ENCODE measurements around the gene APBA2. TPM values are rescaled to one million over a fixed set of nuclear protein-coding genes. Genes with fewer than 3 reads are reported as not detected.

APBA2 gene
- total RNA-seq, 2 donors from 2014 or later = 0.47 to 0.48 TPM

DNA sequence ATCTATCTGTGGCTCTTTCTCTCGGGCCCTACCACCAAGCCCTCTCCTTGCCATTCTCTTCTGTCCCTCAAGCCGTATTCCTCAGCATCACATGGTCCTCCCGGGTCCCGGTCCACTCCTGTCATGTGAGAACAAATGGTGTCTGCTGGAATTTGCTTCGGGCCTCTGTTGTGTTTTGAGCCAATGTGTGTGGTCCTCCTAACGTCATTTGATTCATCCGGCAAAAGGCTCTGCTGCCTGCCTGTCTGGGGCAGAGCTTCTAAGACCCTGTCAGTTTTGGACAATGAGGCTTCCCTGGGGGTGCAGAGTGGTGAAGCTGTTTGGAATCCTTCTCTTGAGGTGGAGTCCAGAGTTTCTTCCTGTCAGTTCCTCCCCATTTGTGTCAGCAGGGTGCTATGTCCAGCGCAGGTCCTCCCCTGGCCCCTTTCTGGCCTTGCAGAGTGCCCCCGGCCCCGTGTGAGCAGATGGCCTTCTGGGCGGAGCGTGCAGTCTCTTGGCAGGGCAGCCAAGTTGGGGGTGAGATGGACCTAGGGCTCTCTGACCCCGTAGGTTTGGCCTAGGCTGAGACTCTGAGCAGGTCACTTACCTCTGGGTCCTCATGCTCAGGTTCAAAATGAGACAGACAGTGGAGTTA is 93.6 kb downstream of the APBA2 start:
- Histone ChIP-seq H3K27me3 (no peaks in the 10 kb centered on the region), H3K4me1 (no peaks in the 10 kb centered on the region), H3K4me3 (no peak overlapping the region), H3K9me3 (no peaks in the 10 kb centered on the region), H3K27ac (no peak overlapping the region), H3K36me3 (no peaks in the 10 kb centered on the region)
- TF ChIP-seq, protein P1, sequence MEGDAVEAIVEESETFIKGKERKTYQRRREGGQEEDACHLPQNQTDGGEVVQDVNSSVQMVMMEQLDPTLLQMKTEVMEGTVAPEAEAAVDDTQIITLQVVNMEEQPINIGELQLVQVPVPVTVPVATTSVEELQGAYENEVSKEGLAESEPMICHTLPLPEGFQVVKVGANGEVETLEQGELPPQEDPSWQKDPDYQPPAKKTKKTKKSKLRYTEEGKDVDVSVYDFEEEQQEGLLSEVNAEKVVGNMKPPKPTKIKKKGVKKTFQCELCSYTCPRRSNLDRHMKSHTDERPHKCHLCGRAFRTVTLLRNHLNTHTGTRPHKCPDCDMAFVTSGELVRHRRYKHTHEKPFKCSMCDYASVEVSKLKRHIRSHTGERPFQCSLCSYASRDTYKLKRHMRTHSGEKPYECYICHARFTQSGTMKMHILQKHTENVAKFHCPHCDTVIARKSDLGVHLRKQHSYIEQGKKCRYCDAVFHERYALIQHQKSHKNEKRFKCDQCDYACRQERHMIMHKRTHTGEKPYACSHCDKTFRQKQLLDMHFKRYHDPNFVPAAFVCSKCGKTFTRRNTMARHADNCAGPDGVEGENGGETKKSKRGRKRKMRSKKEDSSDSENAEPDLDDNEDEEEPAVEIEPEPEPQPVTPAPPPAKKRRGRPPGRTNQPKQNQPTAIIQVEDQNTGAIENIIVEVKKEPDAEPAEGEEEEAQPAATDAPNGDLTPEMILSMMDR (IDR thresholded peaks at IDR 0.05) = no peak
- DNase-seq (ENCODE audit: low spot score) = peak; percentile 48

DNA sequence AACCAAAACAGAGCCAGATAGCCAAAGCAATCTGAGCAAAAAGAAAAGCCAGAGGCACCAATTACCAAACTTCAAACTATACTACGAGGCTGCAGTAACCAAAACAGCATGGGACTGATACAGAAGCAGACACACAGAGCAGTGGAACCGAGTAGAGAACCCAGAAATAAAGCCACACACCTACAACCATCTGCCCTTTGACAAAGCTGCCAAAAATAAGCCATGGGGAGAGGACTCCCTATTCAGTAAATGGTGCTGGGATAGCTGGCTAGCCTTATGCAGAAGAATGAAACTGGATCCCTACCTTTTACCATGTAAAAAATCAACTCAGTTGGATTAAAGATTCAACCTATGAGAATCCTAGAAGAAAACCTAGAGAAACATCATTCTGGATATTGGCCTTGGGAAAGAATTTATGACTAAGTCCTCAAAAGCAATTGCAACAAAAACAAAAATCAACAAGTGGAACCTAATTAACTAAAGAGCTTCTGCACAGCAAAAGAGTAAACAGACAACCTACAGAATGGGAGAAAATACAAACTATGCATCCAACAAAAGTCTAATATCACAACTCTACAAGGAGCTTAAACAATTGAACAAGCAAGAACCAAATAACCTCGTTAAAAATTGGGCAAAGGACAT is 95.1 kb downstream of the APBA2 start:
- Histone ChIP-seq H3K4me3 (no peak overlapping the region), H3K9me3 (no peaks in the 10 kb centered on the region), H3K27ac (no peak overlapping the region), H3K27me3 (no peaks in the 10 kb centered on the region), H3K36me3 (no peaks in the 10 kb centered on the region), H3K4me1 (no peaks in the 10 kb centered on the region)
- no peak for DNase-seq (ENCODE audit: low spot score)
- TF ChIP-seq, protein P1 (IDR thresholded peaks at IDR 0.05) = no peak

DNA sequence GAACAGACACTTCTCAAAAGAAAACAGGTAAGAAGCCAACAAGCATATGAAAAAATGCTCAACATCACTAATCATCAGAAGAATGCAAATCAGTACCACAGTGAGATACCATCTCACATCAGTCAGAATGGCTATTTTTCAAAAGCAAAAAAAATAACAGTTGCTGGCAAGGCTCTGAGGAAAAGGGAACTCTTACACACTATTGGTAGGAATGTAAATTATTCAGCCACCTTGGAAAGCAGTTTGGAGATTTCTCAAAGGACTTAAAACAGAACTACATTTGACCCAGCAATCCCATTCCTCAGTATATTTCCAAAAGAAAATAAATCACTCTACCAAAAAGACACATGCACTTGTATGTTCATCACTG is 95.6 kb downstream of the APBA2 start:
- no peak for DNase-seq (ENCODE audit: low spot score)
- no peaks in the 10 kb centered on the region for H3K27me3 ChIP-seq
- no peak overlapping the region for H3K4me3 ChIP-seq
- H3K27ac ChIP-seq = no peak overlapping the region
- TF ChIP-seq, protein P1 (IDR thresholded peaks at IDR 0.05) = no peak
- no peaks in the 10 kb centered on the region for H3K4me1 ChIP-seq
- H3K9me3 ChIP-seq = no peaks in the 10 kb centered on the region
- H3K36me3 ChIP-seq = no peaks in the 10 kb centered on the region

DNA sequence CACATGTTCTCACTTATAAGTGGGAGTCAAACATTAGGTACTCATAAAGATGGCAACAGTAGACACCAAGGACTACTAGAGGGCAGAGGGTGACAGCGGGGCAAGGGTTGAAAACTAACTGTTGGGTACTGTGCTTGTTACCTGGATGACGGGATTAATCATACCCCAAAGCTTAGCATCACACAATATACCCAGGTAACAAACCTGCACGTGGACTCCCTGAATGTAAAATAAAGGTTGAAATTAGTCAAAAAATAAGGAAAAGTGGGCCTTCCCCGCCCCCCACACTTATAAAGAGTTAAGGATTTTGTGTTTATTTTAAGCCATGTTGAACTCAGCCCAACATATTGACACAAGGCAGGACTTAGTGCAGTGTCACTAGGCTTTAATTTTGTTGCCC is 96.1 kb downstream of the APBA2 start:
- no peaks in the 10 kb centered on the region for H3K27me3 ChIP-seq
- peak; percentile 18 for DNase-seq (ENCODE audit: low spot score)
- TF ChIP-seq, protein P1 (IDR thresholded peaks at IDR 0.05) = no peak
- no peaks in the 10 kb centered on the region for H3K36me3 ChIP-seq
- H3K4me3 ChIP-seq = no peak overlapping the region
- H3K27ac ChIP-seq = no peak overlapping the region
- H3K9me3 ChIP-seq = no peaks in the 10 kb centered on the region
- no peaks in the 10 kb centered on the region for H3K4me1 ChIP-seq

DNA sequence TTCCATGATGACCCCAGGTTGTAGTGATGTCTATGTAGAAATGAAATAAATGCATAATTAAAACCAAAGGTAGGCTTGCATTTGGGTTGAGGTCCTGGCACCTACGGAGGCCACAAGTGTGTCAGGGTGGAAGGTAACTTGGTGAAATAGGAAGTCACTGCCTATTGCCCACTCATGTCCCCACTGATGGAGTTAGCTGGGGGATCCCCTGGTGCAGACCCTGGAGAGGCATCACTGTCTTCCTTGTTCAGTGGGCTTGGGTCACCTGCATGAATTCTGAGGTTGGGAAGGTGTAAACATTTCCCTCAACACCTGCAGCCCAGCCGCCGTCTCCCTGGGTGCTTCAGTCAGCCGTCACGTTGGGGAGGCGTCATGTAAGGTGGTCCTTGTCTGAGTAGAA is 97.1 kb downstream of the APBA2 start:
- DNase-seq (ENCODE audit: low spot score) = peak; percentile 26
- Histone ChIP-seq H3K9me3 (no peaks in the 10 kb centered on the region), H3K36me3 (no peaks in the 10 kb centered on the region), H3K27ac (no peak overlapping the region), H3K27me3 (no peaks in the 10 kb centered on the region), H3K4me1 (no peaks in the 10 kb centered on the region), H3K4me3 (no peak overlapping the region)
- TF ChIP-seq, protein P1 (IDR thresholded peaks at IDR 0.05) = no peak

All from right atrium auricular region (tissue), 2 donors.